GM12874 (cell line): ENCODE results near the gene ZFP92.

Source experiments
- TF ChIP-seq, protein P1 (sequence below): IDR thresholded peaks from 2 replicates; pipeline ENCODE4 v1.5.1; 2011; ENCODE audit warnings: low read depth, mild to moderate bottlenecking, control low read depth, low read length, moderate library complexity; ENCODE audit not compliant: insufficient read depth

Gene ZFP92

DNA sequence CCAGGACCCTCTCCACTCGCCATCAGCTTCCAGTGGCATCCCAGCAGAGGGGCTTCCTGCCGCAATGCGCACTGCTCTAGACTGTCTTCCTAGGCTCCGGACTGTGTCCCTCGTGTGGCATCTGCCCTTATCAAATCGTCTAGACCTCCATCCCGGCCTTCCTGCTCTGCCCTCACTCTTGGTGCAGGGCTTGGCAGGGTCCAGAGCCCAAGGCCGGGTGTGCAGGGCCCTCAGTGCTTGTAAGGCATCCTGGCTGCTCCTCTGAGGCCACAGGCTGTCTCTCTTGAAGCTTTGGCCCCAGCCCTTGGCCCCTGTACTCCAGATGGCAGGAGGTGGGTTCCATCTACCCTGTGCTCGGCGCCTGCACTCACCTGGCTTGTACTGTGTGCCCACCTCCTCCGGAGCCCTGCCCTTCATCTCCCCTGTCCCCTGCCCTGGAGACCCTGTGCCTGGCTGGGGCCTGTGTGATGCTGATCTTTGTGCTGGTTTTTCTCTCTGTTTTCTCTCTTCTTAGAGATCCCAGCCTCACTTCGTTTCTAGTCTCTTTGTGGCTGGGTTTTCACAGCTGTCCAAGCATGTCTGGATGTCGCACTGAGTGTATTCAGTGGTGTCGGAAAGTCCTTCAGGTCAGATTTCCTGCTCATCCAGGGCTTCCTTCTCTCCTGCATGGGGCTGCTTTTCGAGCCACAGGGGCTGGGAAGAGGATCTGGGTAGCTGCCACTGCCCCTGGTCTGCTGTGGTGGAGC is 38.3 kb downstream of the ZFP92 start:
- TF ChIP-seq, protein P1, sequence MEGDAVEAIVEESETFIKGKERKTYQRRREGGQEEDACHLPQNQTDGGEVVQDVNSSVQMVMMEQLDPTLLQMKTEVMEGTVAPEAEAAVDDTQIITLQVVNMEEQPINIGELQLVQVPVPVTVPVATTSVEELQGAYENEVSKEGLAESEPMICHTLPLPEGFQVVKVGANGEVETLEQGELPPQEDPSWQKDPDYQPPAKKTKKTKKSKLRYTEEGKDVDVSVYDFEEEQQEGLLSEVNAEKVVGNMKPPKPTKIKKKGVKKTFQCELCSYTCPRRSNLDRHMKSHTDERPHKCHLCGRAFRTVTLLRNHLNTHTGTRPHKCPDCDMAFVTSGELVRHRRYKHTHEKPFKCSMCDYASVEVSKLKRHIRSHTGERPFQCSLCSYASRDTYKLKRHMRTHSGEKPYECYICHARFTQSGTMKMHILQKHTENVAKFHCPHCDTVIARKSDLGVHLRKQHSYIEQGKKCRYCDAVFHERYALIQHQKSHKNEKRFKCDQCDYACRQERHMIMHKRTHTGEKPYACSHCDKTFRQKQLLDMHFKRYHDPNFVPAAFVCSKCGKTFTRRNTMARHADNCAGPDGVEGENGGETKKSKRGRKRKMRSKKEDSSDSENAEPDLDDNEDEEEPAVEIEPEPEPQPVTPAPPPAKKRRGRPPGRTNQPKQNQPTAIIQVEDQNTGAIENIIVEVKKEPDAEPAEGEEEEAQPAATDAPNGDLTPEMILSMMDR, result no peak

GRCh38 chrX:153450114-153450948 is 39.1 kb downstream of the ZFP92 start:
- TF ChIP-seq, protein P1, result no peak

DNA sequence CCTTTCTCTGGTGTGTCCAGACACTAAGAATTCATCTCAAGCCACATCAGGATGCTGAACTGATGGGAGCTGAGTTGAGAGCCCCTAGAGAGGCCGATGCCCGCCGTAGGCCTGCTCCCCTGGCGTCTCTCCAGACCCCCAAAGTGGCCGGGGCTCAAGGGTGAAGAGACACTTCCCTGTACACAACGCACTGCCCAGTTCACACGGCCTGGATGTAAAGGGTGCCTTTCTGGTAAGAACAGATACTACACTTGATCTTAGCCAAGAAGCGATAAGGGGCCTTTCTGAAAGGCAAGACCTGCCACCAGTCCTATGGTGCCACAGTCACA is 39.6 kb downstream of the ZFP92 start:
- TF ChIP-seq, protein P1, result no peak

- TF ChIP-seq, protein P1, result no peak
Observed at GRCh38 chrX:153454901-153455550, 43.8 kb downstream of the ZFP92 start.

DNA sequence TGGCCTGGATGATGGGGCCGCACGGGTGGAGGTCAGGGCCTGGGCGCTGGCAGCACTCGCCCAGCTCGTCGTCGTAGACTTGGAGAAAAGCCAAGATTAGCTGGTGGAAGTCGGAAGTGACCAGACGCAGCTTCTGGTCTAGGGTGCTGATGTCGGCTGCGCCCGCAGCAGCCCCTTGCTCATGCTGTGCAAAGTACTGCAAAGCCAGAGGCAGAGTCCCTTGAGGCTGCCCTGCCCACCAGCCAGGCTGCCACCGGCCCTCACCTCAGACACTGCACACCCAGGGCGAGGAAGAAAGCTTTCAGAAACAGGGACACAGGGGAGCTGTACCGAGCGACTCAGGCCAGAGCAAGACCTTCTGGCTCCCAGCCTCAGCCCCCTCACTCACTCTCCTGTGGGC is 44.3 kb downstream of the ZFP92 start:
- TF ChIP-seq, protein P1, result no peak

GRCh38 chrX:153456161-153456560 is 44.9 kb downstream of the ZFP92 start:
- TF ChIP-seq, protein P1, result no peak

- TF ChIP-seq, protein P1, result no peak
Observed at GRCh38 chrX:153456704-153457103, 45.4 kb downstream of the ZFP92 start.
